HG03575 (cell line): ENCODE results near the gene NLGN4Y.
"Not testable (repeated sequence)": the region's sequence is repeated elsewhere in the genome, so short reads cannot be mapped to it uniquely, and the experiment has no call there.

Source experiments
- ATAC-seq: cut with Tn5 transposase; IDR thresholded peaks from one replicate; pipeline ENCODE4 v1.9.1; 2021; ENCODE audit not compliant: unreplicated experiment, insufficient number of reproducible peaks, low FRiP score; ENCODE audit errors: extremely low read depth

NLGN4Y gene

DNA sequence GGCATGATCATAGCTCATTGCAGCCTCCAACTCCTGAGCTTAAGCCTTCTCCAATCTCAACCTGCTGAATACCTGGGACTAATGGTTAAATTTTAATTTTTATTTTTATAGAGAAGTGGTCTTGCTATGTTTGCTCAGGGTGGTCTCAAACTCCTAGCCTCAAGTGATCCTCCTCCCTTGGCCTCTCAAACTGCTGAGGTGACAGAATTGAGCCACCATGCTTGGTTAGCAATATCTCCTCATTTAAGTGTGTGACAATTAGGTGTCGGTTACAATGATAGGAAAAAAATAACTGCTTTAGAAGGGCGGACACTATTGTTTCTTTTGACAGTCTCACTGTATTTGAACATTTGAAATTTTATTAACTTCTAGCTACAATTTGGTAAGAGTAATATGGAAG lies 300.3 kb downstream of the NLGN4Y start:
- no peak for ATAC-seq

DNA sequence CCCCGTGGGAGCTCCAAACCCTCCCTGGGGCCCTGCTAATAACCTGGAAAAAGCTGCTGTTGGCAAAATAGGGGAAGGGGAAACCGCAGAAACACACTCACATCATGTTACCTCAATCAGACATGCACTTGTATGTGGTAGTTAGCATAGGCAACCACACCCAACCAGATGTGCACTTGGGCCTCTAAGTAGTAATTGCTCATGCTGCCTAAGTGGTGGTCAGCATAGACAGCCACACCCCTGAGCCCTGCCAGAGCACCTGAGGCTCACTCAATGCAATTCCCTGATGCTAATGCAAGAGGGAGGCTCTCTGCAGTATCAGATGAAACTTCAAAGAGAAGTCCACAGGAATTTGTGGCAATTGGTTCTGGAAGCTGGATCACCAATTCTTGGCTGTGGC lies 301.4 kb downstream of the NLGN4Y start:
- no peak for ATAC-seq

DNA sequence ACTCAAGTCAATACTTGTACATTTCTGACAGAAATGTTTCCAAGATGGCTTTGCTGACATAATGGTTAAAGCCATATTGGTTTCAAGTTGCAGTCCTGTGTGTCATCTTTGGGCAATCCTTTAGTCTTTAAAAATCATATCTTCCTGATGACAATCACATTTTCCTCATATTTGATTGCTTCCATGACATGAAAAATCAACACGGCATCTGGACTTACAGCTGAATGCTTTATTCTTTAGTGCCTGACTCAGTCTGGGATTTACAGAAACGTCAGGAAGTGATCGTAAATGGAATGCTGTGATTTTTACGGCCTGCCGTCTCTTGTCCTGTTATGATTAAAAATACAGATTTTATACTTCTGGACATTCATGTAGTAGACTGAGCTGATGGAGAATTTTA lies 304.2 kb downstream of the NLGN4Y start:
- ATAC-seq: no peak

DNA sequence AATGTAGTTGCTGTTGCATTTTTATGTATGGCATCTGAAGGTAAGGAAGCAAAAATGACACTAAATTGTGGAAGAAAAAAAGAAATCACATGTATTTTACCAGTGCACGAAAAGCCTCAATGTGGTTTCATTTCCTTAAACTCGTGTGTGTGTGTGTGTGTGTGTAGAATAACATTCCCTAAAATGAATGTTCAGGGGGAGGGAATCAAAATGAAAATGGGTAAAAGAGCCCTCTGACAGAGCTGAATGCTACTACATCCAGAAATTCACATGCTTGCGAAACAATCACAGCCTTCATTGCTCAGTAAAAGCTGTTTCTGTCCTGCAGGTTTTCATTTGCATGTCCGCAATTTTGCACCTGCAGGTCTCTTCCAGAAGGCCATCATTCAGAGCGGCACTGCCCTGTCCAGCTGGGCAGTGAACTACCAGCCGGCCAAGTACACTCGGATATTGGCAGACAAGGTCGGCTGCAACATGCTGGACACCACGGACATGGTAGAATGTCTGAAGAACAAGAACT lies 305.1 kb downstream of the NLGN4Y start:
- no peak for ATAC-seq

DNA sequence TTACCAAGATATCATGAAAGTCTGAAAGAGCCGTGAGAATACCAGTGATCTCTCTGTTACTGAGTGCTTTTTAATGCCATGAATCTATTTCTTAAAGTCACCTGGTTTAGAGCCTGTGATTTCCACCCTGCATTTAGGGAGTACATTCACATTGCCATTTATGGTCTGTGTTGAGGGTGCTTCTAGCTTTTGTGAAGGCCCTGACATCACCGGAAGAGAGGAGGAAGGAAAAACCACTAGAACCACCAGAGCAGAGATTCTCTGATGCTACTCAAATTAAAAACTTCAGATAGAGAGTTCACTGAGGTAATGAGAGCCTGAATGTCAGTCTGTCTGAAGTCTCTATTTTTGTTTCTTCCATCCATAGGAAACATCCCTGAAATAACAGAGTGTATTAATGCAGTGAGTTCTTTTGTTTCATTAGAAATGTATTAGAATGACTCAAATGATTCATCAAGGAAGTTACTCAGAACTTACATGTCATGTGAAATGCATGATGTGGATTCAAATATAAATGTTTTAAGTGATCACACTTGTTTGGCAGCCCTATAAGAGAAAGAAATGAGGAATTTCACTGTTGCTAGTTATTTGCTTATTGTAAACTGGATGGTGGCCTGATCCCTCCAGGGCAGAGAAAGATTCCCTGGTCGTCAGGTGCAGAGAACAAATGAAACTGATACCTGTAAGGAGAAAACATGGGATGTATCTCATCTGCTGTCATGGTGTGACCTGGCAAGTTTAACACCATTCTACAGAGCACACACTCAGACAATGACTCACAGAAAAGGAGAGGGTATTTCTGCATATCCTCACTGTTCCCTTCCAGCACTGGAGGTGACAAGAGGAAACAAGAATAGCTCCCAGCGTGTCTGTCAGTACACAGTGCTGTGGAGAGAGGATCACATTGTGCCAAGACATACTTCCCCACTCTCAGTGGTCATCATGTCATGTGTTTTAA lies 310.1 kb downstream of the NLGN4Y start:
- no peak for ATAC-seq

DNA sequence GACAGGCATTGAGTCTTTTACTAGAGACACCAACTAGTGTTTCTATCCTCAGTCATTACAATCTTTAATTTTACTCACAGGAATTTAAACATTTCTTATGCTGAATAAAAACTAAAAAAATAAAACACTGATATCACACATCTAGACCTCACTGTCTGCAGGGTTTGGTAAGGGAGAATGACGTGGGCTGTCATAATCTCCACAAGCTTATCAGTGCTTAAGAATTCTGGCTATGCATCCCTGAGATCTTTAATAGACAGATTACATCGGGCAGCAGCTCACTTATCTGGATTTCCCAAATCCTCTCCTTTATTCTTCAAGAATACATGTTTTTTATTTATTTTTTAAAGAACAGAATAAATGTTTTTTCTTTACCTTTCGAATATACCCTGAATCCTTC lies 313.1 kb downstream of the NLGN4Y start:
- ATAC-seq: no peak

DNA sequence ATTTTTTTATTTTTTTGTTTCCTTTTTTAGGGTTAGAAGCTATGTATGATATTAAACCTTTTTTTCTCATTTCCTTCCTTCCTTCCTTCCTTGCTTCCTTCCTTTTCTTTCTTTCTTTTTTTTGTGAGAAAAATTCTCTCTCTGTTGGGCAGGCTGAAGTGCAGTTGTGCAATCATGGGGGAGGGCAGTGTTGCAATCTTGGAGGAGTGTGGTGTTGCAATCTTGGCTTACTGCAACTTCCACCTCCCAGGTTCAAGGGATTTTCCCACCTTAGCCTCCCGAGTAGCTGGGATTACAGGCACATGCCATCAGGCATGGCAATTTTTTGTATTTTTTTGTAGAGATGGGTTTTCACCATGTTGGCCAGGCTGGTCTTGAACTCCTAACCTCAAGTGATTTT lies 326.4 kb downstream of the NLGN4Y start:
- ATAC-seq: no peak

DNA sequence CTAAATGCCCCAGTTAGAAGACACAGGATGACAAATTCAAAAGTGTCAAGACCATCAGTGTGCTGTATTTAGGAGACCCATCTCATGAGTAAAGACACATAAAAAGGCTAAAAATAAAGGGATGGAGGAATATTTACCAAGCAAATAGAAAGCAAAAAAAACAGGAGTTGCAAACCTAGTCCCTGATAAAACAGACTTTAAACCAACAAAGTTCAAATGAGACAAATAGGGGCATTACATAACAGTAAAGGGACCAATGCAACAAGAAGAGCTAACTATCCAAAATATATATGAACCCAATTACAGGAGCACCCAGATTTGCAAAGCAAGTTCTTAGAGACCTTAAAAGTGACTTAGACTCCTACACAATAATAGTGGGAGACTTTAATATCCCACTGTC lies 336.1 kb downstream of the NLGN4Y start:
- no peak for ATAC-seq

DNA sequence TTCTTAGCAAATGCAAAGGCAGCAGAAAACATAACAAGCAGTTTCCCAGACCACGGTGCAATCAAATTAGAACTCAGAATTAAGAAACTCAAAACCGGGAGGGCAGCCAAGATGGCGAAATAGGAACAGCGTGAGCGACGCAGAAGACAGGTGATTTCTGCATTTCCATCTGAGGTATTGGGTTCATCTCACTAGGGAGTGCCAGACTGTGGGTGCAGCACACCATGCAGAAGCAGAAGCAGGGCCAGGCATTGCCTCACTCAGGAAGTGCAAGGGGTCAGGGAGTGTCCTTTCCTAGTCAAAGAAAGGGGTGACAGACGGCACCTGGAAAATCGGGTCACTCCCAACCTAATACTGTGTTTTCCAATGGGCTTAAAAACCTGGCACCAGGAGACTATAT lies 336.7 kb downstream of the NLGN4Y start:
- ATAC-seq: not testable (repeated sequence)

DNA sequence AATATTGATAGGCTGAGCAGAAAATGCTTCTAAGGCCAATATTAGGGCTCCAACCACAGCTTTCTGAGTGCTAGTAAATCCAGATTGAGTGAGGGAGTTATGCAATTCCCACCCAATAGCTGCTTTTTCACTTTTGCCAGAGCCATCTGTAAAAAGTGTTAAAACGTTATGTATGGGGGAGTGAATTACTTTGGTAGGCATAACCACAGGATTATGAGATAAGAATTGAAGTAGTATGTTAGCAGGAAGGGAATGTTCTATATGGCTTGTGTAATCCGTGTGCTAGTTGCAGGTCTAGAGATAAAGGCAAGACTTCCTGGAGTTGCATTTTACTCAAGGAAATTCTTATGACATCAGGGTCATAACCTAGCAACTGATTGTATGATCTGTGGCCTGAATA lies 347.6 kb downstream of the NLGN4Y start:
- no peak for ATAC-seq
